Neuronal stem cell (in vitro differentiated cells): Measurements from ENCODE around the gene FRAS1.

ENCODE experiments used
- DNase-seq: peaks from one replicate; pipeline ENCODE4 v3.0.0-alpha.2; 2013; ENCODE audit warnings: low spot score
- H2AFZ ChIP-seq: one replicate; pipeline ENCODE4 v1.6.1; 2013; ENCODE audit warnings: mild to moderate bottlenecking, low read length, inconsistent platforms
- H2AK5ac ChIP-seq: 2 replicates; pipeline ENCODE4 v1.6.1; 2013; ENCODE audit warnings: low read depth, mild to moderate bottlenecking, inconsistent platforms, low read length, moderate library complexity, mixed read lengths
- H2BK120ac ChIP-seq: 2 replicates; pipeline ENCODE4 v1.6.1; 2013; ENCODE audit warnings: low read depth, mild to moderate bottlenecking, inconsistent platforms, low read length, moderate library complexity, mixed read lengths
- H2BK12ac ChIP-seq: one replicate; pipeline ENCODE4 v1.6.1; 2013; ENCODE audit warnings: low read length, inconsistent platforms
- H2BK15ac ChIP-seq: 2 replicates; pipeline ENCODE4 v1.6.1; 2013; ENCODE audit warnings: mild to moderate bottlenecking, low read length, inconsistent platforms, mixed read lengths
- H2BK5ac ChIP-seq: one replicate; pipeline ENCODE4 v1.6.1; 2013; ENCODE audit warnings: inconsistent platforms, mild to moderate bottlenecking, low read length, moderate library complexity
- H3K14ac ChIP-seq: one replicate; pipeline ENCODE4 v1.6.1; 2013; ENCODE audit warnings: low read length, inconsistent platforms
- H3K18ac ChIP-seq: 2 replicates; pipeline ENCODE4 v1.6.1; 2013; ENCODE audit warnings: low read length, inconsistent platforms
- H3K23ac ChIP-seq: 2 replicates; pipeline ENCODE4 v1.6.1; 2013; ENCODE audit warnings: low read depth, mild to moderate bottlenecking, mixed read lengths, low read length, inconsistent platforms; ENCODE audit not compliant: poor library complexity
- H3K27ac ChIP-seq: replicated peaks from 3 replicates; pipeline ENCODE4 v1.5.1; 2013; ENCODE audit warnings: low read length, inconsistent platforms
- H3K27me3 ChIP-seq, 3 experiments: 2 replicates each; pipeline ENCODE4 v1.6.1; 2013; ENCODE audit warnings: low read length in 3 of 3, mild to moderate bottlenecking in 2 of 3, inconsistent platforms in 1 of 3, low read depth in 1 of 3, mixed read lengths in 1 of 3, moderate library complexity in 1 of 3; ENCODE audit not compliant: control insufficient read depth in 3 of 3, insufficient read depth in 3 of 3
- H3K36me3 ChIP-seq, 2 donors: replicated peaks in 1 of 2; 2 replicates each; pipeline ENCODE4 v1.6.1; 2013; ENCODE audit warnings: low read length in 2 of 2; ENCODE audit not compliant: control insufficient read depth in 2 of 2, insufficient read depth in 2 of 2
- H3K4ac ChIP-seq: 2 replicates; pipeline ENCODE4 v1.6.1; 2013; ENCODE audit warnings: inconsistent platforms, mild to moderate bottlenecking, low read length, moderate library complexity
- H3K4me1 ChIP-seq, 2 donors: 1 replicate in 1 of 2; 2 replicates in 1 of 2; pipeline ENCODE4 v1.6.1; 2013; ENCODE audit warnings: low read length in 2 of 2, low read depth in 1 of 2; ENCODE audit not compliant: control insufficient read depth in 2 of 2, insufficient read depth in 1 of 2
- H3K4me2 ChIP-seq: one replicate; pipeline ENCODE4 v1.6.1; 2013; ENCODE audit warnings: mild to moderate bottlenecking, low read length, inconsistent platforms; ENCODE audit not compliant: insufficient read depth, poor library complexity, severe bottlenecking
- H3K4me3 ChIP-seq, 2 donors: 2 replicates each; pipeline ENCODE4 v1.5.1; 2013; ENCODE audit warnings: low read length in 2 of 2, mild to moderate bottlenecking in 2 of 2, inconsistent platforms in 1 of 2, moderate library complexity in 1 of 2
- H3K79me1 ChIP-seq: one replicate; pipeline ENCODE4 v1.6.1; 2013; ENCODE audit warnings: low read depth, mild to moderate bottlenecking, inconsistent platforms, low read length, moderate library complexity
- H3K9ac ChIP-seq: one replicate; pipeline ENCODE4 v1.6.1; 2013; ENCODE audit warnings: mild to moderate bottlenecking, low read depth, low read length, inconsistent platforms; ENCODE audit not compliant: poor library complexity
- H3K9me3 ChIP-seq, 2 donors: replicated peaks in 1 of 2; 2 replicates each; pipeline versions ENCODE3 to v1.6.1; 2013; ENCODE audit warnings: low read length in 2 of 2, mild to moderate bottlenecking in 2 of 2, inconsistent platforms in 1 of 2, low read depth in 1 of 2, mixed read lengths in 1 of 2, moderate library complexity in 1 of 2; ENCODE audit not compliant: control insufficient read depth in 2 of 2, insufficient read depth in 1 of 2
- H4K8ac ChIP-seq: one replicate; pipeline ENCODE4 v1.6.1; 2013; ENCODE audit warnings: low read depth, mild to moderate bottlenecking, inconsistent platforms, low read length, moderate library complexity
- H4K91ac ChIP-seq: one replicate; pipeline ENCODE4 v1.6.1; 2013; ENCODE audit warnings: low read length, low read depth, mild to moderate bottlenecking, inconsistent platforms; ENCODE audit not compliant: poor library complexity
- WGBS, 2 donors: extraction: QIAGEN DNeasy Blood & Tissue Kit; methylation state at CpG; one replicate each; pipeline ENCODE4 v1.1.7; 2013; ENCODE audit warnings: missing lambda C conversion rate in 2 of 2, mixed read lengths in 1 of 2; ENCODE audit not compliant: insufficient read length in 2 of 2, insufficient replicate concordance in 1 of 2; ENCODE audit errors: extremely low coverage in 2 of 2; 5-methylcytosine and 5-hydroxymethylcytosine counted together

The FRAS1 gene

DNA sequence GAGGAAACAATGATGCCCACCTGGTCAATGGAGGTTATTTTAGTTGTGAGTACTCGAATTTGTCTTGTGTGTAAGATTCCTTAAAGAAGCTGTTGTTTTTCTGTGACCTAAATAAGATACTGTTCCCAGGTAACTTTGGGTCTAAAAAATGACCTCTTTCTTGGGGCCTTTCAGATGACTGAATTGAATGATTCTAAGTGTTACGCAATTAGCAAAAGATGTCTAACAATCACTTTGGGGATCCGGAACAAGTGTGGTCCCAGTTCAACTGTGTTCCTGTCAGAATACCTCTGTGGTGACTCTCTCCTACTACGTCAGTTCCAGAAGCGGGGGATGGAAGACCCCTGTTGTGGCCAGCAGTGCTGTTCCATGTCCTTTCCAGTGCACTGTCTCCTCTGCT lies 99.4 kb downstream of the FRAS1 start:
- H3K4ac ChIP-seq: no peak overlapping the region
- H2BK12ac ChIP-seq: no peak overlapping the region
- H3K27me3 ChIP-seq: no peaks in the 10 kb centered on the region
- no peak overlapping the region for H4K91ac ChIP-seq
- no peak overlapping the region for H2AFZ ChIP-seq
- H3K36me3 ChIP-seq: no peaks in the 10 kb centered on the region
- no peak overlapping the region for H3K9ac ChIP-seq
- H3K14ac ChIP-seq: no peak overlapping the region
- no peak overlapping the region for H3K4me3 ChIP-seq
- peaks cover 0 to 2% of the 10 kb centered on the region in 2 donors for H3K9me3 ChIP-seq
- H4K8ac ChIP-seq: no peak overlapping the region
- no peaks in the 10 kb centered on the region for H3K4me1 ChIP-seq
- H3K79me1 ChIP-seq: no peaks in the 10 kb centered on the region
- no peak overlapping the region for H2BK120ac ChIP-seq
- no peak overlapping the region for H3K4me2 ChIP-seq
- no peak overlapping the region for H3K23ac ChIP-seq
- H3K18ac ChIP-seq: peak overlapping the region; percentile 50
- no peak overlapping the region for H2BK5ac ChIP-seq
- no CpG with 5 or more reads among the region's 5 CpGs for WGBS, 2 donors
- H2AK5ac ChIP-seq: no peak overlapping the region
- no peak overlapping the region for H3K27ac ChIP-seq
- DNase-seq: no peak
- no peak overlapping the region for H2BK15ac ChIP-seq

DNA sequence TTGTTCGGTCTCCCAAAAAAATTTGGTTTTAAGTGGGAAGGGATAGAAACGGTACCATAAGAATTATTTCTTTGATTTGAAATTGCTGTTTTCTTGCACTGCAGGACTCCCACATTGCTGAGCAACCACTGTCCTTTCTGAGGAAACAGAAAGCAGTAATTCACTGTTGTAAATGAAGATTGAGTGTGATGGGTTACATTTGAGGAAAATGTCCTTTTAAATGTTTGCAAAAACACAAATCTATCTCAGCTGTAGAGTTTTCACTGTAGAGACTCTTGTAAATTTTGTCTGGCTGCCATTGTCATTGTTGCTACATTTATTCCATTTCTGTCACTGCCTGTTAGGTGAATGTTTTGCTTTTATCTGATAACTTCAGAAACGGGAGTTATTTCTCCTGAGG lies 105.2 kb downstream of the FRAS1 start:
- H2AFZ ChIP-seq: peak overlapping the region; percentile 56
- H3K4ac ChIP-seq: no peak overlapping the region
- no peak overlapping the region for H2BK5ac ChIP-seq
- H3K14ac ChIP-seq: no peak overlapping the region
- WGBS, 2 donors: no CpG with 5 or more reads among the region's 3 CpGs
- H3K79me1 ChIP-seq: no peaks in the 10 kb centered on the region
- H3K23ac ChIP-seq: no peak overlapping the region
- no peak overlapping the region for H3K9ac ChIP-seq
- H3K27me3 ChIP-seq: peaks cover 0 to 2% (median 0%) of the 10 kb centered on the region in 3 experiments
- H2BK12ac ChIP-seq: no peak overlapping the region
- H2AK5ac ChIP-seq: no peak overlapping the region
- peaks cover 0 to 2% of the 10 kb centered on the region in 2 donors for H3K9me3 ChIP-seq
- H3K4me2 ChIP-seq: no peak overlapping the region
- H2BK15ac ChIP-seq: no peak overlapping the region
- no peak overlapping the region for H2BK120ac ChIP-seq
- H4K8ac ChIP-seq: no peak overlapping the region
- no peak overlapping the region for H3K4me3 ChIP-seq
- H3K27ac ChIP-seq: no peak overlapping the region
- no peaks in the 10 kb centered on the region for H3K36me3 ChIP-seq
- no peaks in the 10 kb centered on the region for H3K4me1 ChIP-seq
- DNase-seq: no peak
- no peak overlapping the region for H3K18ac ChIP-seq
- H4K91ac ChIP-seq: no peak overlapping the region

DNA sequence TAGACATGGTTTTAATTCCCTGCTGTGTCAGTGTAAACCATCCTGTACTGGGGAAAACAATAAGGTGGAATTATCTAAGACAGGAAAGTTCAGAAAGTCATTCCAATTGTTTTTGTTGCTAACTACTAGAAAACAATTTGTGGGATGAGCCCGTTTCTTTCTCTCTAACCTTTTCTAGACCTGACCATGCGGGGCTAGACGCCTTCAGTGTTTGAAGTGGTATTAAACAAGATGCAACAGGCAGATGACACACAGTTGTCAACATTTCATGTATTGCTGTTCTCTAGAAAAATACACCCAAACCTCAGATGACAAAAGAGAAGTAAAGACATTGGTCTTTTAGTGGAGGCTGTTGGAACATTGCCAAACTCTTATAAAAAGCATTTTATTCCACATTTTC lies 105.7 kb downstream of the FRAS1 start:
- WGBS, 2 donors: no CpG with 5 or more reads among the region's 3 CpGs
- no peaks in the 10 kb centered on the region for H3K4me1 ChIP-seq
- no peak overlapping the region for H3K14ac ChIP-seq
- no peak overlapping the region for H4K8ac ChIP-seq
- H3K79me1 ChIP-seq: no peaks in the 10 kb centered on the region
- H3K4me2 ChIP-seq: no peak overlapping the region
- H3K18ac ChIP-seq: no peak overlapping the region
- H3K9me3 ChIP-seq: peaks cover 0 to 2% of the 10 kb centered on the region in 2 donors
- H4K91ac ChIP-seq: no peak overlapping the region
- H3K36me3 ChIP-seq: no peaks in the 10 kb centered on the region
- no peak for DNase-seq
- no peak overlapping the region for H2BK120ac ChIP-seq
- H2BK15ac ChIP-seq: no peak overlapping the region
- no peak overlapping the region for H2AK5ac ChIP-seq
- H3K23ac ChIP-seq: no peak overlapping the region
- no peak overlapping the region for H3K4me3 ChIP-seq
- H2BK5ac ChIP-seq: no peak overlapping the region
- H3K27ac ChIP-seq: no peak overlapping the region
- peaks cover 0 to 2% (median 0%) of the 10 kb centered on the region in 3 experiments for H3K27me3 ChIP-seq
- H2AFZ ChIP-seq: peak overlapping the region; percentile 56
- no peak overlapping the region for H2BK12ac ChIP-seq
- no peak overlapping the region for H3K9ac ChIP-seq
- H3K4ac ChIP-seq: no peak overlapping the region

GRCh38 chr4:78165758-78166157 lies 108.6 kb downstream of the FRAS1 start:
- Histone ChIP-seq H3K4me2 (no peak overlapping the region), H3K4ac (no peak overlapping the region), H4K8ac (no peak overlapping the region), H2BK120ac (no peak overlapping the region), H3K23ac (no peak overlapping the region), H2BK12ac (no peak overlapping the region), H3K4me1 (peaks cover 0 to 4% of the 10 kb centered on the region in 2 donors), H3K79me1 (no peaks in the 10 kb centered on the region), H2AFZ (no peak overlapping the region), H3K9ac (no peak overlapping the region), H4K91ac (no peak overlapping the region), H3K18ac (no peak overlapping the region), H3K14ac (no peak overlapping the region), H3K36me3 (no peaks in the 10 kb centered on the region), H3K9me3 (peaks cover 0 to 2% of the 10 kb centered on the region in 2 donors), H3K27ac (no peak overlapping the region), H2BK15ac (no peak overlapping the region), H2BK5ac (no peak overlapping the region), H3K4me3 (no peak overlapping the region), H2AK5ac (no peak overlapping the region), H3K27me3 (peaks cover 0 to 2% (median 0%) of the 10 kb centered on the region in 3 experiments)
- no CpG with 5 or more reads among the region's 2 CpGs for WGBS, 2 donors
- DNase-seq: no peak
